ENCODE measurements around the gene UBE4B.
"Not testable (repeated sequence)": the region's sequence is repeated elsewhere in the genome, so short reads cannot be mapped to it uniquely, and the experiment has no call there.

Gene UBE4B

GRCh38 chr1:10209590-10209904, 176.8 kb downstream of the UBE4B start:
- DNase-seq (ENCODE audit: low read depth, low spot score), result no peak

DNA sequence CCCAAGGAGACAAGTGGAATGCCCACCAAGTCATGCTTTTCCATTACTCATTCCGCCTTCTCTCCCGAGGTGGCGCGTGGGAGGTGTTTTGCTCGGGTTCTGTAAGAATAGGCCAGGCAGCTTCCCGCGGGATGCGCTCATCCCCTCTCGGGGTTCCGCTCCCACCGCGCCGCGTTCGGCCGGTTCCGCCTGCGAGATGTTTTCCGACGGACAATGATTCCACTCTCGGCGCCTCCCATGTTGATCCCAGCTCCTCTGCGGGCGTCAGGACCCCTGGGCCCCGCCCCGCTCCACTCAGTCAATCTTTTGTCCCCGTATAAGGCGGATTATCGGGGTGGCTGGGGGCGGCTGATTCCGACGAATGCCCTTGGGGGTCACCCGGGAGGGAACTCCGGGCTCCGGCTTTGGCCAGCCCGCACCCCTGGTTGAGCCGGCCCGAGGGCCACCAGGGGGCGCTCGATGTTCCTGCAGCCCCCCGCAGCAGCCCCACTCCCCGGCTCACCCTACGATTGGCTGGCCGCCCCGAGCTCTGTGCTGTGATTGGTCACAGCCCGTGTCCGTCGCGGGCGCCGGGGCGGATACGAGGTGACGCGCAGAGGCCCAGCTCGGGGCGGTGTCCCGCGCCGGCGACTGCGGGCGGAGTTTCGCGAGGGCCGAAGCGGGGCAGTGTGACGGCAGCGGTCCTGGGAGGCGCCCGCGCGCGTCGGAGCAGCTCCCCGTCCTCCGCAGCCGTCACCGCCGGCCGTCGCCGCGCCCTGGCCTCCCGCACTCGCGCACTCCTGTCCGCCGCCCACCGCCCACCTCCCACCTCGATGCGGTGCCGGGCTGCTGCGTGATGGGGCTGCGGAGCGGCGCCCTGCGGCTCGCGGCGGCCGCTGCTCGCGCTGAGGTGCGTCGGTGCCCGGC, 177.4 kb downstream of the UBE4B start, which contains the start of gene KIF1B:
TSS of gene KIF1B (plus strand) at position 666 of the 906 bp plus-strand sequence. CDS start 21,759 bp downstream, outside the sequence.
- DNase-seq (ENCODE audit: low read depth, low spot score), result peak; percentile 99

GRCh38 chr1:10210841-10211804, 178.4 kb downstream of the UBE4B start:
- DNase-seq (ENCODE audit: low read depth, low spot score), result peak; percentile 75

- DNase-seq (ENCODE audit: low read depth, low spot score), result no peak
Observed at GRCh38 chr1:10211805-10212410, 179.2 kb downstream of the UBE4B start.

DNA sequence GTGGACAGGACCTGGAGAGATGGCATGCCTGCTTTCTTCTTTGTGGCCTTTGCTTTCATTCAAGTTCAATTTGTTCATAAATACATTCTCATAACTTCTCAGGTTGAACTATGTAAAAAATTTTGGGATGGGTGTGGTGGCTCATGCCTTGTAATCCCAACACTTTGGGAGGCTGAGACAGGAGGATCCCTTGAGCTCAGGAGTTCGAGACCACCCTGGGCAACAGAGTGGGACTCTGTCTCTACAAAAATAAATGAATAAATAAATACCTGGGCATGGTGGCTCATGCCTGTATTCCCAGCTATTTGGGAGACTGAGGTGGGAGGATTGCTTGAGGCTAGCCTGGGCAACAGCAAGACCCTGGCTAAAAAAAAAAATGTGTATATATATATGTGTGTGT, 179.7 kb downstream of the UBE4B start:
- DNase-seq (ENCODE audit: low read depth, low spot score), result no peak

DNA sequence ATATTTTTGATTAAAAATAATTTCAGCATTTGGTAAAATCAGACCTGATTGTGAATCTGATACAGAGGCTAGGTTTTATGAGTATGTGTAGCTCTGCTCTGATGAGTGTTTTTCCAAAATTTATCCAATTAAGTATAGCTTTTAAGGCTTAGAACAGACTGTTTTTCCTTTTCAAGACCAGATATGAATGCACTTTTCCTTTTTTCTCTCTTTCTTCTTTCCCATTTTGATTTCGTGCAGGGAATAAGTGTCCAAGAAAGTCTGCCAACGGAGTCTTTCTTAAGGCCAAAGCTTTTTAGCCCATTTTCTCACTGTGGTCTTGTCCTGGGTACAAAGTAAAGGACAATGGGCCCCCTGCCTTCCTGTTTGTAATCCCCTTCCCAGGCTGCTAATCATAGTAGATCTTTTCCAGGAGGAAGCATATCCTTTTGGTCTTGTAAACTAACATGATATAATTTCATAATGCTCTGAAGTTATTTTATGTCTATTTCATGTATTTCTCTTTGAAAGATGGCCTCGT, 180.5 kb downstream of the UBE4B start:
- DNase-seq (ENCODE audit: low read depth, low spot score), result no peak

- no peak for DNase-seq (ENCODE audit: low read depth, low spot score)
Observed at GRCh38 chr1:10216090-10216749, 183.5 kb downstream of the UBE4B start.

GRCh38 chr1:10217748-10218441, 185.1 kb downstream of the UBE4B start:
- DNase-seq (ENCODE audit: low read depth, low spot score), result no peak

DNA sequence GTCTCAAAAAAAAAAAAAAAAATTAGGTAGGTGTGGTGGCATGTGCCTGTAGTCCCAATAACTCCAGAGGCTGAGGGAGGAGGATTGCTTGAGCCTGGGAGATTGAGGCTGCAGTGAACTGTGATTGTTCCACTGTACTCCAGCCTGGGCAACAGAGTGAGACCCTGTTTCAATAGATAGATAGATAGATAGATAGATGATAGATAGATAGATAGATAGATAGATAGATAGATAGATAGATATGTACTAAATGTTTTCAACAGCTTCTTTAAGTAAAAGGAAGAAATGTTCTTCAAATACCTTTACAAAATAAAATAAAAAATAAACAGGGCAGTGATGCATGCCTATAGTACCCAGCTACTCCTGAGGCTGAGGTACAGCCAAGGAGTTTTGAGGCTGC, 187.4 kb downstream of the UBE4B start:
- no peak for DNase-seq (ENCODE audit: low read depth, low spot score)

DNA sequence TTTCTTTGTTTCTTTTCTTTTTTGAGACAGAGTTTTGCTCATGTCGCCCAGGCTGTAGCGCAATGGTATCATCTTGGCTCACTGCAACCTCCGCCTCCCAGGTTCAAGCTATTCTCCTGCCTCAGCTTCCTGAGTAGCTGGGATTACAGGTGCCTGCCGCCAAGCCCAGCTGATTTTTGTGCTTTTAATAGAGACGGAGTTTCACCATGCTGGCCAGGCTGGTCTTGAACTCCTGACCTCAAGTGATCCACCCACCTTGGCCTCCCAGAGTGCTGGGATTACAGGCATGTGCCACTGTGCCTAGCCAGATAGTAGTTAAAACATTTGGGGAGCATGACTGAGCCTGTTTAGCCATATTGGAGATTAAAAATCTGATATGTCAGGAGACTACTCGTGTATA, 187.9 kb downstream of the UBE4B start:
- not testable (repeated sequence) for DNase-seq (ENCODE audit: low read depth, low spot score)

DNA sequence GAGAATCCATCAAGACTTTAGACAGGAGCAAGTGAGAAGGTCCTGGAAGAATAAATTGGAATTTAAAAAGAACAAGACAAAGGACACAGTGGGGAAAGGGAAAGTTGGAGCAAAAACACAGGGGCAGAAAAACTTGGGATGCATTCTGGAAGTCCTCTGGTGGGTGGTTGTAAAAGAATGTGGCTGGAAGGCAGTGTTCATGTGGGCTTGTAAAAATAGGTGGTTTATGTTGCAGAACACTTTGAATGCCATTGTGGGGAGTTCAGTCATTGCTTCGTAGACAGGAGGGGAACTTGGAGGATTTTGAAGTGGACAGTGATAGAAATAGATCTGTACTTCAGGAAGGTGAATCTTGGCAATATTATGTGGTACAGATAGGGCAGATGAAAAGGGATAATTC, 192.8 kb downstream of the UBE4B start:
- DNase-seq (ENCODE audit: low read depth, low spot score), result no peak

DNA sequence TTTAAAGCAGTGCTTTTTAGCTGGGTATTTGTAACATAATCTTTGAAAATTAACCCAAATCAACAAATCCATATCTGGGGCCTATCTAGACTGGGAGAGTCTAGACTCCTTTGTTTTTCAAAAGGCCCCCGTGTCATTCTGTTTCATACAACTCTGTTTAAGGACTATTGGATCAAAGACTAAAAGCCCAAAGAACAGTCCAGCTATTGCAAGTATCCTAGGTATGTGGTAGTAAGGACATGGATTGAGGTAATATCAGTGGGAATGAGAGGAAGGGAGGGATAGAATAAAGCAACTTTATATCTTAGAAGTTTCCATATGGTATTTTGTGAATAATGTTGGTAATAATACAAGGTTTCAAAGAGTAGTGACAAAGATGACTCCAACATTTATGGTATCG, 195.8 kb downstream of the UBE4B start:
- no peak for DNase-seq (ENCODE audit: low read depth, low spot score)

DNA sequence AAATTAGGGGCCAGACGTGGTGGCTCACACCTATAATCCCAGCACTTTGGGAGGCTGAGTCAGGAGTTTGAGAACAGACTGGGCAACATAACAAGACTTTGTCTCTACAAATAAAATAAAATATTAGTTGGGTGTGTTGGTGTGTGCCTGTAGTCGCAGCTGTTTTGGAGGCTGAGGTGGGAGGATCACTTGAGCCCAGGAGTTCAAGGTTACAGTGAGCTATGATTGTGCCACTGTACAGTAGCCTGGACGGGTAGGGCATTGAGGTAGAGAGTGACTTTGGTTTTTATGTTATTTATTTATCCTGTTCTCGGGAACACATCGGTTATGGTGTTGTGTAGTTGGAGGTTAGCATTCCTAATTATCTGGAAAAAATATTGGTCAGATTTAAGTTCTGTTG, 197.1 kb downstream of the UBE4B start:
- DNase-seq (ENCODE audit: low read depth, low spot score), result no peak

Data from ELF-1 (cell line).